Measurements from ENCODE around the gene PAX8.
"Not testable (repeated sequence)": the region's sequence is repeated elsewhere in the genome, so short reads cannot be mapped to it uniquely, and the experiment has no call there.

The PAX8 gene

DNA sequence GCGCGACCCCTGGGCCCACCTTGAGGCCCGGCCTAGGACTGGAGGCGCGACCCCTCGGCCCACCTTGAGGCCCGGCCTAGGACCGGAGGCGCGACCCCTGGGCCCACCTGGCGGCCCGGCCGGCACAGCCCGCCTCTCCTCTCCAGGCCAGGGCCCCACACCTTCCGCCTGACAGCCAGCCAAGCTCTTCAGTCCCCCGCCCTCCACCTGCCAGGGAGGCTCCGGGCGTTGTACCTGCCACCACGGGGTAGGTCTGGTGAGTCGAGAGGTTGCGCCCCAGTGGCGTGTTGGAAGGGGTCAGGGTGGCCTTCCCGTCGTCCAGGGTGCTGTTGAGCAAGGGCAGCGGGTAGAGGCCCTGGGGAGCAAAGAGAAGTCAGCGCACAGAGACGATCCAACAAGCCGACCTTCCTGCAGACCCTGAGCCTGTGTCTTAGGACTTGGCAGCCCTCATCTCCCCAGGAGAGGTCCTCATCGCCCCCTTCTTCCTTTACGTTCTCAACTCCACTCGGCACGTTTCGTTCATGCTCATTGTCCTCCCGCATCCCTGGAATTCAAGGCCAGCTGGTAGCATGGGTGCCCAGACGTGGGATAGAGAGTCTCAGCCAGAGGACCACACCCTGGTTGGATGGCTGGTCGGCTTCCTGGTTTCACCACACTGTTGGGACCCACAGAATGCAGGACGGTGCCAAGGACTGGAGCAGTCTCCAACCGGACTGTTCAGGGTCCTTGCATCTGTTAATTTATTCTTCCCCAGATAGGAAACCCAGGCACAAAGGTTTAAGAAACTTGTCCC, 42.2 kb downstream of the PAX8 start:
- TF ChIP-seq, protein P1, sequence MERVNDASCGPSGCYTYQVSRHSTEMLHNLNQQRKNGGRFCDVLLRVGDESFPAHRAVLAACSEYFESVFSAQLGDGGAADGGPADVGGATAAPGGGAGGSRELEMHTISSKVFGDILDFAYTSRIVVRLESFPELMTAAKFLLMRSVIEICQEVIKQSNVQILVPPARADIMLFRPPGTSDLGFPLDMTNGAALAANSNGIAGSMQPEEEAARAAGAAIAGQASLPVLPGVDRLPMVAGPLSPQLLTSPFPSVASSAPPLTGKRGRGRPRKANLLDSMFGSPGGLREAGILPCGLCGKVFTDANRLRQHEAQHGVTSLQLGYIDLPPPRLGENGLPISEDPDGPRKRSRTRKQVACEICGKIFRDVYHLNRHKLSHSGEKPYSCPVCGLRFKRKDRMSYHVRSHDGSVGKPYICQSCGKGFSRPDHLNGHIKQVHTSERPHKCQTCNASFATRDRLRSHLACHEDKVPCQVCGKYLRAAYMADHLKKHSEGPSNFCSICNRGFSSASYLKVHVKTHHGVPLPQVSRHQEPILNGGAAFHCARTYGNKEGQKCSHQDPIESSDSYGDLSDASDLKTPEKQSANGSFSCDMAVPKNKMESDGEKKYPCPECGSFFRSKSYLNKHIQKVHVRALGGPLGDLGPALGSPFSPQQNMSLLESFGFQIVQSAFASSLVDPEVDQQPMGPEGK (CRISPR knock-in tag; IDR thresholded peaks at IDR 0.05; ENCODE audit: borderline replicate concordance): no peak
- TF ChIP-seq TCF4 (CRISPR knock-in tag; IDR thresholded peaks at IDR 0.05; ENCODE audit: borderline replicate concordance) (no peak), RARB (CRISPR knock-in tag; IDR thresholded peaks at IDR 0.05) (no peak), ZNF8 (CRISPR knock-in tag; IDR thresholded peaks at IDR 0.05) (no peak), CSDC2 (CRISPR knock-in tag; IDR thresholded peaks at IDR 0.05) (no peak), BACH2 (CRISPR knock-in tag; IDR thresholded peaks at IDR 0.05; ENCODE audit: borderline replicate concordance) (no peak), ZNF70 (CRISPR knock-in tag; IDR thresholded peaks at IDR 0.05) (no peak), ISL1 (CRISPR knock-in tag; IDR thresholded peaks at IDR 0.05) (no peak), ZFP3 (CRISPR knock-in tag; IDR thresholded peaks at IDR 0.05) (no peak), ZFP30 (CRISPR knock-in tag; IDR thresholded peaks at IDR 0.05) (no peak), PPARA (CRISPR knock-in tag; IDR thresholded peaks at IDR 0.05; ENCODE audit: borderline replicate concordance) (no peak), SNAI2 (CRISPR knock-in tag; IDR thresholded peaks at IDR 0.05) (no peak), ZNF565 (CRISPR knock-in tag; conservative IDR thresholded peaks at IDR 0.05; ENCODE audit: low read depth) (no peak), OSR1 (CRISPR knock-in tag; IDR thresholded peaks at IDR 0.05) (no peak), ZC3H10 (CRISPR knock-in tag; IDR thresholded peaks at IDR 0.05) (no peak)
- TF ChIP-seq, protein P2, sequence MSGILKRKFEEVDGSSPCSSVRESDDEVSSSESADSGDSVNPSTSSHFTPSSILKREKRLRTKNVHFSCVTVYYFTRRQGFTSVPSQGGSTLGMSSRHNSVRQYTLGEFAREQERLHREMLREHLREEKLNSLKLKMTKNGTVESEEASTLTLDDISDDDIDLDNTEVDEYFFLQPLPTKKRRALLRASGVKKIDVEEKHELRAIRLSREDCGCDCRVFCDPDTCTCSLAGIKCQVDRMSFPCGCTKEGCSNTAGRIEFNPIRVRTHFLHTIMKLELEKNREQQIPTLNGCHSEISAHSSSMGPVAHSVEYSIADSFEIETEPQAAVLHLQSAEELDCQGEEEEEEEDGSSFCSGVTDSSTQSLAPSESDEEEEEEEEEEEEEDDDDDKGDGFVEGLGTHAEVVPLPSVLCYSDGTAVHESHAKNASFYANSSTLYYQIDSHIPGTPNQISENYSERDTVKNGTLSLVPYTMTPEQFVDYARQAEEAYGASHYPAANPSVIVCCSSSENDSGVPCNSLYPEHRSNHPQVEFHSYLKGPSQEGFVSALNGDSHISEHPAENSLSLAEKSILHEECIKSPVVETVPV (CRISPR knock-in tag; IDR thresholded peaks at IDR 0.05): no peak
- TF ChIP-seq, protein P3, sequence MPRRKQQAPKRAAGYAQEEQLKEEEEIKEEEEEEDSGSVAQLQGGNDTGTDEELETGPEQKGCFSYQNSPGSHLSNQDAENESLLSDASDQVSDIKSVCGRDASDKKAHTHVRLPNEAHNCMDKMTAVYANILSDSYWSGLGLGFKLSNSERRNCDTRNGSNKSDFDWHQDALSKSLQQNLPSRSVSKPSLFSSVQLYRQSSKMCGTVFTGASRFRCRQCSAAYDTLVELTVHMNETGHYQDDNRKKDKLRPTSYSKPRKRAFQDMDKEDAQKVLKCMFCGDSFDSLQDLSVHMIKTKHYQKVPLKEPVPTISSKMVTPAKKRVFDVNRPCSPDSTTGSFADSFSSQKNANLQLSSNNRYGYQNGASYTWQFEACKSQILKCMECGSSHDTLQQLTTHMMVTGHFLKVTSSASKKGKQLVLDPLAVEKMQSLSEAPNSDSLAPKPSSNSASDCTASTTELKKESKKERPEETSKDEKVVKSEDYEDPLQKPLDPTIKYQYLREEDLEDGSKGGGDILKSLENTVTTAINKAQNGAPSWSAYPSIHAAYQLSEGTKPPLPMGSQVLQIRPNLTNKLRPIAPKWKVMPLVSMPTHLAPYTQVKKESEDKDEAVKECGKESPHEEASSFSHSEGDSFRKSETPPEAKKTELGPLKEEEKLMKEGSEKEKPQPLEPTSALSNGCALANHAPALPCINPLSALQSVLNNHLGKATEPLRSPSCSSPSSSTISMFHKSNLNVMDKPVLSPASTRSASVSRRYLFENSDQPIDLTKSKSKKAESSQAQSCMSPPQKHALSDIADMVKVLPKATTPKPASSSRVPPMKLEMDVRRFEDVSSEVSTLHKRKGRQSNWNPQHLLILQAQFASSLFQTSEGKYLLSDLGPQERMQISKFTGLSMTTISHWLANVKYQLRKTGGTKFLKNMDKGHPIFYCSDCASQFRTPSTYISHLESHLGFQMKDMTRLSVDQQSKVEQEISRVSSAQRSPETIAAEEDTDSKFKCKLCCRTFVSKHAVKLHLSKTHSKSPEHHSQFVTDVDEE (CRISPR knock-in tag; IDR thresholded peaks at IDR 0.05): no peak
- TF ChIP-seq, protein P4, sequence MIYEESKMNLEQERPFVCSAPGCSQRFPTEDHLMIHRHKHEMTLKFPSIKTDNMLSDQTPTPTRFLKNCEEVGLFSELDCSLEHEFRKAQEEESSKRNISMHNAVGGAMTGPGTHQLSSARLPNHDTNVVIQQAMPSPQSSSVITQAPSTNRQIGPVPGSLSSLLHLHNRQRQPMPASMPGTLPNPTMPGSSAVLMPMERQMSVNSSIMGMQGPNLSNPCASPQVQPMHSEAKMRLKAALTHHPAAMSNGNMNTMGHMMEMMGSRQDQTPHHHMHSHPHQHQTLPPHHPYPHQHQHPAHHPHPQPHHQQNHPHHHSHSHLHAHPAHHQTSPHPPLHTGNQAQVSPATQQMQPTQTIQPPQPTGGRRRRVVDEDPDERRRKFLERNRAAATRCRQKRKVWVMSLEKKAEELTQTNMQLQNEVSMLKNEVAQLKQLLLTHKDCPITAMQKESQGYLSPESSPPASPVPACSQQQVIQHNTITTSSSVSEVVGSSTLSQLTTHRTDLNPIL (CRISPR knock-in tag; IDR thresholded peaks at IDR 0.05; ENCODE audit: low read depth): no peak

DNA sequence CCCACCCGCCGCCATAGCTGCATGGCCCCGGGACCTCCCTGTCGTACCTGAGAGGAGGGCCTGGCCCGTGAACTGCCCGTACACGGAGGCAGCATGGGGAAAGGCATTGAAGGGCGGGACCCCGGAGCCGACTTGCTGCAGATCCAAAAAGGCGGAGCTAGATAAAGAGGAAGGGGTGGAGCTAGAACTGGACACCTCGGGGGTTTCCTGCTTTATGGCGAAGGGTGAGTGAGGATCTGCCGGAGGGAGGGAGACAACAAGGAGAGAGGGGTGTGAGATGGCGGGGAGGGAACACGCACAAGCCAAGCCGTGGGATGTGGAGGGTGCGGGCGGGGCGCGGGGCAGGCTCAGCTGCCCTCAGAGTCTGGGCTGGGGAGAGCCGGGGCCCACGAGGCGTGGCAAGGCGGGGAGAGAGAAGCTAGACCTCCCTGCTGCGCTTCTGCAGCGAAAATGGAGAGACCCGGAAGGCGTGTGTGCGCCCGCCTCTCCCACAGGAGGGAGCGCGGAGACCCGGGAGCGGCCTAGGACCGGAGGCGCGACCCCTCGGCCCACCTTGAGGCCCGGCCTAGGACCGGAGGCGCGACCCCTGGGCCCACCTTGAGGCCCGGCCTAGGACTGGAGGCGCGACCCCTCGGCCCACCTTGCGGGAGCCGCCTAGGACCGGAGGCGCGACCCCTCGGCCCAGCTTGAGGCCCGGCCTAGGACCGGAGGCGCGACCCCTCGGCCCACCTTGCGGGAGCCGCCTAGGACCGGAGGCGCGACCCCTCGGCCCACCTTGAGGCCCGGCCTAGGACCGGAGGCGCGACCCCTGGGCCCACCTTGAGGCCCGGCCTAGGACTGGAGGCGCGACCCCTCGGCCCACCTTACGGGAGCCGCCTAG, 43.1 kb downstream of the PAX8 start:
- ATAC-seq: not testable (repeated sequence)

More for the DNA sequence above, 42.2 kb downstream of the PAX8 start:
- ATAC-seq: no peak

DNA sequence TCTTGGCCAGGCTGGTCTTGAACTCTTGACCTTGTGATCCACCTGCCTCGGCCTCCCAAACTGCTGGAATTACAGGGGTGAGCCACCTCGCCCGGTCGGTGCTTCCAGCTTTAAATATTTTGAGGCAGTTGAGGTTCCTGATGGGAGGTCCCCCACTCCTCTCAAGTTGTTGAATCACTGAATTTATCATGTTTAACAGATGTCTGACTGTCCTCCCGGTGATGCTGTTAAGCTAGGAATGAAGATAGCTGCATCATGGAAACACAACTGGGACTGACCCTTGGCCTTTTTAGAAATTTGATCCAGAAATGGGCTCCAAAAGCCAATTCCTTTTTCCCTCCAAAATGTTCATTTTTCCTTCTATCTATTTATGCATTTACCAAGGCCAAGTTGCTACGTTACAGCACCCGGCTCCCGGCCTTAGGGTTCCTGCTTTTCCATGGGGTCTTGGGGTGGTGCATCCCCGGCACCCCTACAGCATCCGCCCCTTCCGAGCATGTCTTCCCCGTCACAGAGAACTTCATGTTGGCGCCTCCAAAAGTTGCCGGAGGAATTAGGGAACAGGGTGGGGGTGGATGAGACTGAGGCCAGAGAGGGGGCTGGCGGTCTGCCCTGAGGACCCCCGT, 43.9 kb downstream of the PAX8 start:
- TF ChIP-seq ISL1 (CRISPR knock-in tag; IDR thresholded peaks at IDR 0.05) (no peak), ZC3H10 (CRISPR knock-in tag; IDR thresholded peaks at IDR 0.05) (no peak), GLIS3 (CRISPR knock-in tag; IDR thresholded peaks at IDR 0.05) (no peak), PPARA (CRISPR knock-in tag; IDR thresholded peaks at IDR 0.05; ENCODE audit: borderline replicate concordance) (no peak), ZNF565 (CRISPR knock-in tag; conservative IDR thresholded peaks at IDR 0.05; ENCODE audit: low read depth) (no peak), ZNF8 (CRISPR knock-in tag; IDR thresholded peaks at IDR 0.05) (no peak), CSDC2 (CRISPR knock-in tag; IDR thresholded peaks at IDR 0.05) (no peak), ESRRG (CRISPR knock-in tag; IDR thresholded peaks at IDR 0.05) (no peak), ZNF70 (CRISPR knock-in tag; IDR thresholded peaks at IDR 0.05) (no peak), RARB (CRISPR knock-in tag; IDR thresholded peaks at IDR 0.05) (no peak)
- TF ChIP-seq, protein P3 (CRISPR knock-in tag; IDR thresholded peaks at IDR 0.05): no peak
- no peak for ATAC-seq
